H1 (cell line): ENCODE measurements around the gene CALCR. TPM values are rescaled to one million over a fixed set of nuclear protein-coding genes. Genes with fewer than 3 reads are reported as not detected.

ENCODE experiments used
- POLR2A ChIP-seq, 2 experiments: IDR thresholded peaks; 1 replicate in 1 of 2; 2 replicates in 1 of 2; pipeline ENCODE4 v1.6.1; 2011; ENCODE audit warnings: low read depth in 2 of 2, low read length in 2 of 2, mild to moderate bottlenecking in 2 of 2; ENCODE audit errors: control extremely low read depth in 1 of 2
- polyA plus RNA-seq, 7 experiments: library from polyadenylated mRNA; depleted of rRNA in 3 of 7; stranded (reverse) in 5 of 7; unstranded in 2 of 7; fragments of >200 nt in 5 of 7; fragments of 200-250 nt in 2 of 7; gene quantifications; 1 replicate in 5 of 7; 2 replicates in 1 of 7; 4 replicates in 1 of 7; pipeline versions ENCODE4 v1.2.1 to v1.2.3, GENCODE V29; 2011 to 2013; ENCODE audit warnings: missing spikeins in 2 of 7, mixed read lengths in 2 of 7
- total RNA-seq: library from RNA; stranded (reverse); fragmentation: NEBNext Ultra II Directional; extraction: Animal tissue kit (Norgen Biotek cat#: 25700); gene quantifications from 2 replicates; pipeline ENCODE4 v1.2.1, GENCODE V29; 2021

Gene CALCR
- total and polyA plus RNA-seq, 2 of the 8 experiments (the other 6 are each of a cell fraction or from before 2014, with no cell fraction given), result 1.0 to 3.6 TPM

DNA sequence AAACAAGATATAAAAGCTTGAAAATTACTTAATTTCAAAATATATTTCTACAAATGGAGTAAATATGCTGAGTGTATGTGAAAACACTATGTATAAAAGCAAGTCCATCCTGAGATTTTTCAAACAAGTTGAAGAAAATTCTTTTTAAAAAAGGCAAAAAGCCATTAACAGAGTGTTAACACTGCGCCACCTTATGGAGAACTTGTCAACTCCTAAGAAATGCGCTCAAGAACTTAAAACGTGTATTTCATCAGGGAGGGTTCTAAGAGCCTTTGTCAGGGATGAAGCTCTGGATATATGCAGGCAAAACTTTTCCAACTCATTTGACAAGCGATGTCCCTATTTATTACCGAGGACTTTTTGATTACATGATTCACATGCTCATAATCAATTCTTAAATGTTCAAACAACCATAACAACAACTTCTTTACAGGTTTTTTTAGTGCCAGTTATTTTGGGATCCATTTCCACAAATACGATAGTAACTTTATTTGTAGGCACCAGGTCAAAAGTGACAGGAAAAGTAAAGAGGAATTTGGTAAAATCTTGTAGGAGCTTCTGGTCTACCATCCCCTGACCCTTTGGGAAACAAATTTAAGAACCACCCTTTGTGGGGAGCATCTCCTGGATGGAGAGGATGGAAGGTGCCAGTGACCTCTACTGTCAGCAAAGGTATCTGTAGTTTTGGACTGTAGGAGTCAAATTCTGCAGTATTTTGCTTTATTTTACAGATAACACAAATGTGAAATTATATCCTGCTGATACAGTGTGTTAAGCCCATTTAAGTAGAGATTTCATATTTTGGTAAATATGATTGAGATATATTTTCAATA lies 23.2 kb downstream of the CALCR start (continued):
- no peak for TF ChIP-seq POLR2A (IDR thresholded peaks at IDR 0.05; ENCODE audit: control extremely low read depth in 1 of 2, low read depth in 2 of 2, low read length in 2 of 2)
